Mucosa of descending colon (tissue), 3 donors: ENCODE results near the gene INSC. TPM values are rescaled to one million over a fixed set of nuclear protein-coding genes. Genes with fewer than 3 reads are reported as not detected.

Experiments
- ATAC-seq: fragments of 200-7000 bp; cut with Tn5 transposase; one replicate; pipeline ENCODE4 v1.9.1; 2020; ENCODE audit warnings: mild to moderate bottlenecking, moderate library complexity
- DNase-seq, 3 donors: peaks; one replicate each; pipeline ENCODE4 v3.0.0-alpha.2; 2020
- H3K36me3 ChIP-seq: fragments of 200-600 bp; one replicate; pipeline ENCODE4 v1.8.0; 2021; ENCODE audit warnings: low read depth, mild to moderate bottlenecking
- H3K4me1 ChIP-seq: fragments of 200-600 bp; one replicate; pipeline ENCODE4 v1.8.0; 2021; ENCODE audit warnings: low read depth, mild to moderate bottlenecking
- H3K4me3 ChIP-seq: fragments of 200-600 bp; one replicate; pipeline ENCODE4 v1.8.0; 2021; ENCODE audit warnings: mild to moderate bottlenecking
- H3K9me3 ChIP-seq: fragments of 200-600 bp; one replicate; pipeline ENCODE4 v1.8.0; 2021; ENCODE audit warnings: mild to moderate bottlenecking
- intact Hi-C, 2 donors: fragments of 100-400 bp; cut with DNase I in 1 of 2; cut with micrococcal nuclease in 1 of 2; formaldehyde crosslinking; loops; one replicate each; pipeline versions ENCODE4 v1.11.0 to v1.11.1; 2022; cut with DNase I, micrococcal nuclease
- total RNA-seq, 3 donors: library from RNA; stranded (reverse); fragmentation: NEBNext Ultra II Directional in 2 of 3; extraction: Animal tissue kit (Norgen Biotek cat#: 25700) in 2 of 3; gene quantifications; one replicate each; pipeline versions ENCODE4 v1.2.1 to v1.2.4, GENCODE V29; 2021 to 2023
- TF ChIP-seq, protein P1 (sequence below): fragments of 200-600 bp; IDR thresholded peaks from one replicate; pipeline ENCODE4 v1.8.0; 2022; ENCODE audit warnings: antibody characterized with exemption, mild to moderate bottlenecking
- donor health status: DM: no; HTN: no; CAD: no; lungs with moderate emphysema.
- donor health status: DM: no; HTN: no; CAD: no.
- donor health status: DM: no; HTN: yes; CAD: no.

The INSC gene
- total RNA-seq, 3 donors from 2014 or later: 1.4 to 4.2 (median 2.6) TPM

DNA sequence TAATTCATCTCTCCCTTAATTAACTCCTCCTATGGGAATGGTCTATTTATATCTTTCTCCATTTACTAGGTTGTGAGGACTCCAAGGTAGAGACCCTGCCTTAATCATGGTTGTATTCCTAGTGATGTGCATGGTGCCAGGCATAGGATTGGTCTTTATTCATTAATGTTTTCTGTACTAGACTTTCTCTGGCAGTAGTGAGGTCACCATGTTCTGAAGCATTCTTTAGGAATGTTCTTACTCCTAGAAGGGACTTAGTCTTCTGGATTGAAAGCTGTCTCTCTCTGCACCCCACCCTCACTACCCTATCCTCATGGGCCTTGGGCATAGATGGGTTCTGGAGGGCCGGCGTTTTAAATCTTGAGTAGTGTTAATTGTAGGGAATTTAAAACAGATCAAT lies 10.6 kb upstream of the INSC start:
- H3K4me1 ChIP-seq: no peaks in the 10 kb centered on the region
- H3K4me3 ChIP-seq: no peak overlapping the region
- intact Hi-C loops: loop anchor here in 1 of 2 donors (5.0 kb wide), 1 partner anchor 103 kb away; no protein-coding TSS in a partner anchor
- TF ChIP-seq, protein P1, sequence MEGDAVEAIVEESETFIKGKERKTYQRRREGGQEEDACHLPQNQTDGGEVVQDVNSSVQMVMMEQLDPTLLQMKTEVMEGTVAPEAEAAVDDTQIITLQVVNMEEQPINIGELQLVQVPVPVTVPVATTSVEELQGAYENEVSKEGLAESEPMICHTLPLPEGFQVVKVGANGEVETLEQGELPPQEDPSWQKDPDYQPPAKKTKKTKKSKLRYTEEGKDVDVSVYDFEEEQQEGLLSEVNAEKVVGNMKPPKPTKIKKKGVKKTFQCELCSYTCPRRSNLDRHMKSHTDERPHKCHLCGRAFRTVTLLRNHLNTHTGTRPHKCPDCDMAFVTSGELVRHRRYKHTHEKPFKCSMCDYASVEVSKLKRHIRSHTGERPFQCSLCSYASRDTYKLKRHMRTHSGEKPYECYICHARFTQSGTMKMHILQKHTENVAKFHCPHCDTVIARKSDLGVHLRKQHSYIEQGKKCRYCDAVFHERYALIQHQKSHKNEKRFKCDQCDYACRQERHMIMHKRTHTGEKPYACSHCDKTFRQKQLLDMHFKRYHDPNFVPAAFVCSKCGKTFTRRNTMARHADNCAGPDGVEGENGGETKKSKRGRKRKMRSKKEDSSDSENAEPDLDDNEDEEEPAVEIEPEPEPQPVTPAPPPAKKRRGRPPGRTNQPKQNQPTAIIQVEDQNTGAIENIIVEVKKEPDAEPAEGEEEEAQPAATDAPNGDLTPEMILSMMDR: no peak
- ATAC-seq: no peak
- no peaks in the 10 kb centered on the region for H3K36me3 ChIP-seq
- no peaks in the 10 kb centered on the region for H3K9me3 ChIP-seq
- DNase-seq: no peak

DNA sequence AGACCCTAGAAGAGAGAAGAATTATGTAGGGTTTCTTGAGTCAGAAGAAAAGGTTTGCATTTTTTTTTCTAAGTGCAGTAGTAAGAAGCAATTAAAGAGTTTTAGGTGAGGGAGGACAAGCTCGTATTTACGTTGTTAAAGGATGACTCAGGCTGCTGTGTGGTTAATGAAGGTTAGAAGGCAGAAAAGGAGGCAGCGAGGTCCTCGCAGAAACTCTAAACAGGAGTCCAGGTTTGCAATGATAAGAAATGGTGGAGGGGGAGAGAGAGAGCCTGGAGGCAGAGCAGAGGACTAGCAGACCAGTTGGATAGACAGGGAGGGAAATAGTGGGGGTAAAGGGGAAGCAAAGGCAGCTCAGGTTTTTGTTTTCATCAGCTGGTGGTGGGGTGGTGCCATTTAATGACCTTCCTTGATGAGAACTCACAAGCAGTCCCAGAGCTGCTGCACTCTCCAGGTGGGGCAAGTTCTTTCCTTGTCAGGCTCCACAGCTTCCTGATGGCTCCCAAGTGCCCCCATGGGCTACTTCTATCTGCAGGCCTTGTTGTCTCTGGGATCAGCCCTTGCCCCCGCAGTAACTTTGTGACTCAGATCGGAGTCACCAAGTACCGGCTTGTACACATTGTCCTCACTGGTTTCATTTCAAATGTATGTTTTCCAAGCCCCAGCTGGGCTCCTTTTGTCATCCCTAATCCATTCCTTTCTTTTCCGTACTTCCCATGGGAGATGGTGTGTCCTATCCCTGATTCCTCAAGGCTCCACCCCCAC lies 8.3 kb upstream of the INSC start:
- no peak for DNase-seq
- peak; percentile 34 for ATAC-seq
- no peak overlapping the region for H3K4me3 ChIP-seq
- TF ChIP-seq, protein P1: no peak
- H3K4me1 ChIP-seq: no peaks in the 10 kb centered on the region
- H3K36me3 ChIP-seq: no peaks in the 10 kb centered on the region
- H3K9me3 ChIP-seq: no peaks in the 10 kb centered on the region
- intact Hi-C loops: no loop called here

DNA sequence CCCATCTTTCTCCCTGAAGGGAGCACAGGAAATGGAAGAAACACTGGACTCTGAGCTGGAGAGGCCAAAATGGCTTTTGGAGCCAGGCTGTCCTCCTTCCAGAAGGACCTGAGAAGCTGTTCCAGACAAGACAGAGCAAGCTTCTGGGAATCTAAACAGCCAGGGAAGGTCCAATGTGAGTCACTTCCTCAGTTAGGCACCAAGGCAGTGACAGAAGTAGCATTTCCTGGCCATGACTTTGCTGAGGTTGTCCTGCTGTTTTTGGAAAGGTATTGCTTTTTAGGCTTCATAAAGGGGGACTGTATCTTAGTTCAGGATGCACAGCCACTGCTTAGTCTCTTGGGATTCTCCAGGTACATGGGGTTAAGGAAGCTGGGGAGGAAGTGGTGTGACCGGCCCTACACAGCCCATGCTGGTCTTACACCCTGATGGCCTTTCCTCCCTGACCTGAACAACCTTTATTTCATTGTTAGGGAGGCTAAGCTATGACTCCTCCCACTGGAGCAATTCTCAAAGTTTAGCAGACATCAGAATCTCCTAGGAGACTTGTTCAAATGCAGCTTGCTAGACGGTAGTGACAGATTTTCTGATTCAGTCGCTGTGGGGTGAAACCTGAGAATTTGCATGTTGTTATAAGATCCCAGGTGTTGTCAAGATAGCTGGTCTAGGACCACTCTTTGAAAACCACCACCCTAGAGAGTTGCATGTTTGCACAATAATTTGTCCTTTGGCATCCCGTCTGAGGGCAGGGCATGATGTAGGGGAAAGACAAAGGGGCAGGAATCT lies 6.8 kb upstream of the INSC start:
- Histone ChIP-seq H3K4me1 (no peaks in the 10 kb centered on the region), H3K36me3 (no peaks in the 10 kb centered on the region), H3K9me3 (no peaks in the 10 kb centered on the region), H3K4me3 (no peak overlapping the region)
- DNase-seq (no peak), ATAC-seq (peak; percentile 34)
- TF ChIP-seq, protein P1: no peak
- intact Hi-C loops: no loop called here

DNA sequence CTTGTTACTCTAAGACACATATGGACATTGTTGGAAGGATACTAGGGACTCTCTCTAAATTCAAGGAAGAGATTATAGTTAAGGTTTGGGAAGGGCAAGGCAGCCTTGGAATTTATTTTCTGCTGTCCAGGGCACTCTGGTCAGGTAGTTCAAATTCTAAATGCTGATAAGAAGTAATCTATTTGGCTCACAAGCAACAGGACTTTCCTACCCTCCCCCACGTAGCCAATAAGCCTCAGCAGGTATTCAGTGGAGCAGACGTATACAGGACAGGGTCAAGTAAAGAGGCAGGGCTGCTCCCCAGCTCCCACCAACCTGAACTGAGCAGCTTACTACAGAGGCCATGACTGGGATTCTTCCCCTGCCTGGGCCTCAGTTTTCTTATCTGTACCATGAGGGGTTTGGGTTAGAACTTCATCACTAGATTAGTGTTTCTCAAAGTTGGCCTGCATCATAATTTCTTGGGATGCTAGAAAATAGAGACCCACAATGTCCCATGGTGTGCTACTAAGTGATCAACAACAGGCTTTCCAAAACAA lies 6.1 kb upstream of the INSC start:
- DNase-seq (no peak), ATAC-seq (no peak)
- intact Hi-C loops: no loop called here
- H3K36me3 ChIP-seq: no peaks in the 10 kb centered on the region
- no peak overlapping the region for H3K4me3 ChIP-seq
- H3K9me3 ChIP-seq: no peaks in the 10 kb centered on the region
- H3K4me1 ChIP-seq: no peaks in the 10 kb centered on the region
- TF ChIP-seq, protein P1: no peak

DNA sequence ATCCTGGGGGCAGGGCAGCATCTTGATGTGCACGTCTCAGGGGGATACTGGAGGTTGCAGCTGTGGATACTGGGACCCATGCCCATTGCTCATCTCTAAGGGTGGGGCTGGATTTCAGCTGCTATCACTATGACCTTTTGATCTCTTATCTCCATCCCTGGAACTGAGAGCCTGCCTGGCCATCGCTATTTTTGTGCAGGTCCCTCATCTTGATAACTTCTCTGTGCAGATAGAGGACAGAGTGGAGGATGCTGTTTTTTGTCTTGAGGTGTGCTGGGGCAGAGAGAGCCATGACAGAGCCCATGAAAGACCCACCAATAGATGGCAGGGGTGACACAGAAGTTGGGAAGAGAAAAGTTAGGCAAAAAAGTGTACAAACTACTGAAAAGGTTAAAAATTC lies 5.1 kb upstream of the INSC start:
- DNase-seq (no peak), ATAC-seq (no peak)
- TF ChIP-seq, protein P1: no peak
- intact Hi-C loops: no loop called here
- no peaks in the 10 kb centered on the region for H3K4me1 ChIP-seq
- no peaks in the 10 kb centered on the region for H3K36me3 ChIP-seq
- H3K4me3 ChIP-seq: no peak overlapping the region
- H3K9me3 ChIP-seq: no peaks in the 10 kb centered on the region
